Measurements from ENCODE around the gene LAMB4. TPM values are rescaled to one million over a fixed set of nuclear protein-coding genes. Genes with fewer than 3 reads are reported as not detected.

Gene LAMB4
- total RNA-seq, 4 donors from 2014 or later: 0.04 to 0.33 TPM; not detected in 2

DNA sequence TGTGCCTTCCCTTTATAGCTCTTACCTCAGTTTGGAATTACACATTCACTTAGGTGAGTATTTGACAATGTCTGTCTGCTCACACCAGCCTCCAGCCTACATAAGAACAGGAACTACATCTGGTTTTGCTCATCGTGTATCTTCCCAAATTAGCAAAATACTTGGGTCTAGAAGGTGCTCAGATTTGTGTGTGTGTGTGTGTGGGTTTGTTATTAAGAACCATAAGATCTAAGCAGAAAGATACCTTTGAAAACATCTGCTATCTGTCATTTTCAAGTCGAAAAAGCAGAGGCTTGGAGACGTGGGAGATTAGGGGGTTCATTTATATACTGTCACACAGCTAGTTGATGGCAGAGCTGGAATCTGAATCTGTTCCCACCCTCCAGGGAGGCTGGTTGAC lies 14.8 kb upstream of the LAMB4 start:
- ATAC-seq (no peak), DNase-seq (no peak)
- H3K27ac ChIP-seq: no peak overlapping the region
- H3K36me3 ChIP-seq: no peaks in the 10 kb centered on the region
- intact Hi-C loops (cut with DNase I; ENCODE audit: low total_unique reads) (loop anchor here (5.0 to 10.0 kb wide), 2 partner anchors 130 to 268 kb away; no protein-coding TSS in a partner anchor), in situ Hi-C loops (cut with MboI; ENCODE audit: low sequenced_read_pairs in 4 of 4) (loop anchor here in 2 of 4 donors (25.0 kb wide), 1 partner anchor 283 kb away; no protein-coding TSS in a partner anchor)
- H3K4me3 ChIP-seq: no peak overlapping the region
- H3K4me1 ChIP-seq: no peaks in the 10 kb centered on the region
- H3K27me3 ChIP-seq: no peaks in the 10 kb centered on the region
- TF ChIP-seq POLR2A (IDR thresholded peaks at IDR 0.05): no peak
- TF ChIP-seq, protein P1, sequence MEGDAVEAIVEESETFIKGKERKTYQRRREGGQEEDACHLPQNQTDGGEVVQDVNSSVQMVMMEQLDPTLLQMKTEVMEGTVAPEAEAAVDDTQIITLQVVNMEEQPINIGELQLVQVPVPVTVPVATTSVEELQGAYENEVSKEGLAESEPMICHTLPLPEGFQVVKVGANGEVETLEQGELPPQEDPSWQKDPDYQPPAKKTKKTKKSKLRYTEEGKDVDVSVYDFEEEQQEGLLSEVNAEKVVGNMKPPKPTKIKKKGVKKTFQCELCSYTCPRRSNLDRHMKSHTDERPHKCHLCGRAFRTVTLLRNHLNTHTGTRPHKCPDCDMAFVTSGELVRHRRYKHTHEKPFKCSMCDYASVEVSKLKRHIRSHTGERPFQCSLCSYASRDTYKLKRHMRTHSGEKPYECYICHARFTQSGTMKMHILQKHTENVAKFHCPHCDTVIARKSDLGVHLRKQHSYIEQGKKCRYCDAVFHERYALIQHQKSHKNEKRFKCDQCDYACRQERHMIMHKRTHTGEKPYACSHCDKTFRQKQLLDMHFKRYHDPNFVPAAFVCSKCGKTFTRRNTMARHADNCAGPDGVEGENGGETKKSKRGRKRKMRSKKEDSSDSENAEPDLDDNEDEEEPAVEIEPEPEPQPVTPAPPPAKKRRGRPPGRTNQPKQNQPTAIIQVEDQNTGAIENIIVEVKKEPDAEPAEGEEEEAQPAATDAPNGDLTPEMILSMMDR (IDR thresholded peaks at IDR 0.05 in 4 of 5, conservative IDR thresholded peaks at IDR 0.05 in 1 of 5): no peak
- H3K9me3 ChIP-seq: no peaks in the 10 kb centered on the region

DNA sequence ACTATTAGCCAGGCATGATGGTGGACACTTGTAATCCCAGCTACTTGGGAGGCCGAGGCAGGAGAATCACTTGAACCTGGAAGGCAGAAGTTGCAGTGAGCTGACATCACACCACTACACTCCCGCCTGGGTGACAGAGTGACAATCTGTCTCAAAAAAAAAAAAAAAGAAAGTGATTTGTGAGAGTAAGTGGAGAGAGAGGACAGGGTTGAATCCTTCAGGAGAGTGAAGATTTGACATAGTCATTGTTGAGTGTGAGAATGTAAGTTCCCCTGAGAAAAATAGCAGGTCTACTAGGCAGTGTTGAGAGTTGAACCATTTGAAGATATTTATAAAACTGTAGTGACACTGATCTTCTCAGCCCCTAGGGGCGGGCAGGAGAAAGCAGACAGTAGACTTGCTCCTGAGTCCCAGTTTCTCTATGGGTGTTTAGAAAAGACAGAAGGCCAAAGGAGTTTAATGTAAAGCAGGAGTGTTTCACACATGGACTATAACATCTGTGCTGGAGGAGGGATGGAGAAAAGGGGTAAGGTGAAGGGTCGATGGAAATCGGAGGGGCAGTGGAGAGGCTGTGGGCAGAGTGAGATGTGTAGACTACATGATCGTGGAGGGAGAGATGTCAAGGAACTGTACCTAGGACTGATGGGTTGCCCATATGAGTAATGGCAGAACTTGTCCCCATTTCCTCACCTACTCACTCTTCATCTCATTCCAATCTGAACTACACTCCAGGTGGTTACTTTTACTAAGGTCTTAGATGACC lies 13.7 kb upstream of the LAMB4 start:
- in situ Hi-C loops (cut with MboI; ENCODE audit: low sequenced_read_pairs in 4 of 4) (loop anchor here in 2 of 4 donors (25.0 kb wide), 1 partner anchor 282 kb away; no protein-coding TSS in a partner anchor), intact Hi-C loops (cut with DNase I; ENCODE audit: low total_unique reads) (loop anchor here (10.0 kb wide), 1 partner anchor 129 kb away; no protein-coding TSS in a partner anchor)
- Histone ChIP-seq H3K9me3 (no peaks in the 10 kb centered on the region), H3K27ac (no peak overlapping the region), H3K4me1 (no peaks in the 10 kb centered on the region), H3K4me3 (no peak overlapping the region), H3K36me3 (no peaks in the 10 kb centered on the region), H3K27me3 (no peaks in the 10 kb centered on the region)
- DNase-seq (no peak), ATAC-seq (no peak)
- no peak for TF ChIP-seq POLR2A (IDR thresholded peaks at IDR 0.05)
- TF ChIP-seq, protein P1 (IDR thresholded peaks at IDR 0.05 in 4 of 5, conservative IDR thresholded peaks at IDR 0.05 in 1 of 5): no peak

DNA sequence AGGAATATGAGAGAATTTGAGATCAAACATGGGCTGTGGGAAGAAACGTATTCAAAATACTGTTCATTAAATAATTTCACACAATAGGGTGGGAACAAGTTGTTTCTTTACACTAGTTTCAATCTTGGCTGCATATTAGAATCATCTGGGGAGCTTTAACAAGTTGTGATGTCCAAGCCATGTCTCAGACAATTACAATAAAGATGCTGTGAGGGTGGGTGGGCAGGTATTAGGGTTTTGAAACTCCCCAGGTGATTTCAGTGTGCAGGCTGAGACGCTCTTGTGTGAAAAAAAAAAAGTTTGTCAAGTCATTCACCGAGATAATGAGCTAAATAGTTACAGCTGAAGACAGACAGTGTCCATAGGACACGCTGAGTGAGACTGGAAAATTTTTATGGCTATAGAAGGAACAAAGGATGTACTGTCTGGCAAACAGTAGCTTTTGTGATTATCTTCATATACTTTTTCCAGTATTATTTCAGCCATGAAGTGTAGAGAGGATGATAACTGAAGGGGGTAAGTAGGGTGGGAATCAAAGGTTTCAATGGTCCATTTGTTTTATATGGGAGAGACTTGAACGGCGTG lies 12.6 kb upstream of the LAMB4 start:
- Histone ChIP-seq H3K27me3 (no peaks in the 10 kb centered on the region), H3K9me3 (no peaks in the 10 kb centered on the region), H3K4me3 (no peak overlapping the region), H3K27ac (no peak overlapping the region), H3K4me1 (no peaks in the 10 kb centered on the region), H3K36me3 (no peaks in the 10 kb centered on the region)
- no peak for ATAC-seq
- intact Hi-C loops (cut with DNase I; ENCODE audit: low total_unique reads): loop anchor here (10.0 kb wide), 1 partner anchor 128 kb away; no protein-coding TSS in a partner anchor
- no peak for TF ChIP-seq POLR2A (IDR thresholded peaks at IDR 0.05)
- TF ChIP-seq, protein P1 (IDR thresholded peaks at IDR 0.05 in 4 of 5, conservative IDR thresholded peaks at IDR 0.05 in 1 of 5): no peak
- in situ Hi-C loops (cut with MboI; ENCODE audit: low sequenced_read_pairs in 4 of 4): loop anchor here in 2 of 4 donors (25.0 kb wide), 1 partner anchor 280 kb away; no protein-coding TSS in a partner anchor
- DNase-seq: no peak

DNA sequence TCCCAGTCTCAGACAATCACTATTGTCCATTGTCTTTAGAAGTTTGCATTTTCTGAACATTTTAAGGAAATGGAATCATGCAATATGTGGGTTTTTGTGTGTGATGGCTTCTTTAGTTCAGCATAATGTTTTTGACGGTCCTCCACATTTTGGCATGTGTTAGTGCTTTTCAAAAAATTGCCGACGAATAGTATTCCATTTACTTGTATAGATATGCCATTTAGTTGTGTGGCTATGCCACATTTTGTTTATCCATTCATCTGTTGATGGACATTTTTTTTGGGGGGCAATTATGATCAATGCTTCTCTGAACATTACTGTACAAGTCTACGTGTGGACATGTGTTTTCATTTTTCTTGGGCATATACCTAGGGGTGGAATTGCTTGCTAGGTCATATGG lies 12.0 kb upstream of the LAMB4 start:
- intact Hi-C loops (cut with DNase I; ENCODE audit: low total_unique reads) (loop anchor here (10.0 kb wide), 1 partner anchor 127 kb away; no protein-coding TSS in a partner anchor), in situ Hi-C loops (cut with MboI; ENCODE audit: low sequenced_read_pairs in 4 of 4) (loop anchor here in 2 of 4 donors (25.0 kb wide), 1 partner anchor 280 kb away; no protein-coding TSS in a partner anchor)
- no peak overlapping the region for H3K27ac ChIP-seq
- no peak for TF ChIP-seq POLR2A (IDR thresholded peaks at IDR 0.05)
- TF ChIP-seq, protein P1 (IDR thresholded peaks at IDR 0.05 in 4 of 5, conservative IDR thresholded peaks at IDR 0.05 in 1 of 5): no peak
- H3K9me3 ChIP-seq: no peaks in the 10 kb centered on the region
- H3K27me3 ChIP-seq: no peaks in the 10 kb centered on the region
- DNase-seq (no peak), ATAC-seq (no peak)
- no peaks in the 10 kb centered on the region for H3K36me3 ChIP-seq
- no peak overlapping the region for H3K4me3 ChIP-seq
- H3K4me1 ChIP-seq: no peaks in the 10 kb centered on the region
